Measurements from ENCODE around the gene SLC48A1.
A peak's percentile ranks its signal among the peaks of the same experiment; 100 is the strongest.

SLC48A1 gene

GRCh38 chr12:47771304-47771703 is 1.7 kb upstream of the SLC48A1 start:
- TF ChIP-seq CTCF (IDR thresholded peaks at IDR 0.05; ENCODE audit: low read depth, low read length): no peak
- H3K36me3 ChIP-seq: peaks cover 4% of the 10 kb centered on the region; the same call in 1 of the 2 replicates
- no peaks in the 10 kb centered on the region for H3K27me3 ChIP-seq
- H3K9me3 ChIP-seq: no peaks in the 10 kb centered on the region
- H3K4me3 ChIP-seq (ENCODE audit: low read depth, low read length): no peak overlapping the region
- DNase-seq: no peak
- H3K4me1 ChIP-seq: peaks cover 28% of the 10 kb centered on the region

- Histone ChIP-seq H3K9me3 (no peaks in the 10 kb centered on the region), H3K4me1 (peaks cover 37% of the 10 kb centered on the region), H3K4me3 (ENCODE audit: low read depth, low read length) (no peak overlapping the region), H3K27me3 (no peaks in the 10 kb centered on the region), H3K36me3 (peaks cover 4% of the 10 kb centered on the region; the same call in 1 of the 2 replicates)
- TF ChIP-seq CTCF (IDR thresholded peaks at IDR 0.05; ENCODE audit: low read depth, low read length): no peak; the same call in 1 of the 2 replicates
- DNase-seq: no peak
Measured at GRCh38 chr12:47772094-47772660, 861 bp upstream of the SLC48A1 start.

- TF ChIP-seq CTCF (IDR thresholded peaks at IDR 0.05; ENCODE audit: low read depth, low read length): no peak; the same call in 1 of the 2 replicates
- Histone ChIP-seq H3K9me3 (no peaks in the 10 kb centered on the region), H3K27me3 (no peaks in the 10 kb centered on the region), H3K36me3 (peaks cover 4% of the 10 kb centered on the region; the same call in 1 of the 2 replicates), H3K4me3 (ENCODE audit: low read depth, low read length) (peak overlapping the region; percentile 57), H3K4me1 (peaks cover 42% of the 10 kb centered on the region)
- DNase-seq: no peak
Measured at GRCh38 chr12:47772738-47773061, 338 bp upstream of the SLC48A1 start.

- Histone ChIP-seq H3K36me3 (peaks cover 4% of the 10 kb centered on the region; the same call in 1 of the 2 replicates), H3K4me3 (ENCODE audit: low read depth, low read length) (peak overlapping the region; percentile 80), H3K9me3 (no peaks in the 10 kb centered on the region), H3K4me1 (peaks cover 53% of the 10 kb centered on the region), H3K27me3 (no peaks in the 10 kb centered on the region)
- no peak for DNase-seq
- no peak for TF ChIP-seq CTCF (IDR thresholded peaks at IDR 0.05; ENCODE audit: low read depth, low read length)
Measured at GRCh38 chr12:47773858-47774580, 981 bp downstream of the SLC48A1 start.

- TF ChIP-seq CTCF (IDR thresholded peaks at IDR 0.05; ENCODE audit: low read depth, low read length): no peak
- DNase-seq: no peak
- no peaks in the 10 kb centered on the region for H3K27me3 ChIP-seq
- H3K4me3 ChIP-seq (ENCODE audit: low read depth, low read length): no peak overlapping the region
- H3K9me3 ChIP-seq: no peaks in the 10 kb centered on the region
- H3K36me3 ChIP-seq: peaks cover 4% of the 10 kb centered on the region; the same call in 1 of the 2 replicates
- H3K4me1 ChIP-seq: peaks cover 49% of the 10 kb centered on the region
Measured at GRCh38 chr12:47774663-47775062, 1.6 kb downstream of the SLC48A1 start.
